Globus pallidus (tissue), 1 donor: ENCODE measurements around the gene MYL12B.
"Not testable (repeated sequence)": the region's sequence is repeated elsewhere in the genome, so short reads cannot be mapped to it uniquely, and the experiment has no call there.

Source experiments
- DNase-seq: peaks from one replicate; pipeline ENCODE4 v3.0.0-alpha.2; 2015; ENCODE audit warnings: low spot score

The MYL12B gene

DNA sequence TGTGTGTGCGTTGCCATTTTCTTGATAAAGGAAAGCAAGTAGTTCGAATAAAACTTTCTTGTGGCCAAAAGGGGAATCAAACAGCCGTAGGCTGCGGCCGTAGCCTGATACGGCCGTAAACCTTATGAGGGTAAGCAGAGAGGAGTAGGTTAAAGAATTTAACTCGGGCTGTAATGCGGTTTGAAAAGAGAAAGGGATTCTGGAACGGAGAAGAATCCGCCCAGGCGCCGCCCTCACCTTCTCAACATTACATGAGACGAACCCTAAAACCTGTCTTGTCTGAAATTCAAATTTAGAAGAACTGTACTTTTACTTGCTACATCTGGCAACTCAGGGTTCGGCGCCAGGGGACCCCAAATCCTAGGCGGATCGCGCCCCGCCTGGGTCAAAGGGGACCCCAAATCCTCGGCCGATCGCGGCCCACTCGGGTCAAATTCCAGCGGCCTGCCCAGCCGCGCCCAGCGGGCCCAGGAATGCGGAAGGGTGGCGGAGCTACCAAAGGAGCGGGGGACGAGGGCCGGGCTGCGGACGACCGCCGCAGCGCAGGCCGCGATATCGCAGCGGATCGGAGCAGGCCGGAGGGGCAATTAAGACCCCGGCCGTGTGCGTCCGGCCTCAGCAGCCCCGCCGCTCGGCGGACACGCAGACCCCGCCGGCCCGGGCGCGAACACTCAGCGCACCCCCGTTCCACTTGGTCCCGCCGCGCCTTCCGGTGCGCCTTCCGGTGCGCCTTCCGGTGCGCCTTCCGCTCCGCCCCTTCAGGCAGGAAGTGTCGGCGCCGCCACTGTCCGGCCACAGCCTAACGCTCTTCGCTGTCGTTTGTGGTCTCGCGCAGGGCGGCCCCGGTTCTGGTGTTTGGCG lies at the start of gene MYL12B:
TSS of gene MYL12B (plus strand) at position 761 of the 861 bp plus-strand sequence. CDS start 10,766 bp downstream, outside the sequence.
- peak; percentile 76 for DNase-seq

- DNase-seq: no peak
Measured at GRCh38 chr18:3212657-3213056, 49.3 kb upstream of the MYL12B start.

DNA sequence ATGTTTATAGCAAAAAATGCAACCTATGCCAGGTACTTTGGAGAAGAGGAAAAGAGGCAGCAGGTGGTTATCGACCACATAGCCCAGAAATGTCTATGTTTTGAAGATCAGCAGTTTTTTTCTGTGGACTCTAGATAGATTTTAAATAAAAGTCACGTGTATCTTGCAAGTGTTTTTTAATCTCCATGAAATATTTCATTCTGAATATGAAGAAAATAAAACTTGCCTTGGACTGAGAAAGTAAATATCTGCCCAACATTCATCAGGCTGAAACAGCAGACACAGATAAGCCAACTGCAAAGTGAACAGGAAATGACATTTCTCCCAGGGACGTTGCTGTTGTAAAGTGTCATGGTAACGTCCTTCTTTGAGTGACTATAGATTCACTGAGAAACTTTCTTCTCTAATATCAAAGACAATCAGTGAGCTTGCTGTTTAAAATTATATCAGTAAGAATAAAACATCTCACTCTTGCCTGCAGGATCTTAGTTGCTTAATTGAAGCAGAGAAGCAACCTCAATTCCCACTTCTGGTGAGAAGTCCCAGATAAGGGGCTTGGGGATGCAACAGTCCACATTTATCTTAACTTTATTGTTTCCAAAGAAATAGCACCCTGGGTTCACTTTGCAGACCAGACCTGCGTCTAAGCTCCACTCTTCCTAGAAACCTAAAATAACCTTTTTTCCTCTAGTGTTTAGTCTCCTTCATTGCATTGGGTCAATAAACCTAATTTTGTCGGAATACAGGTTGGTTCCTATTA lies 48.5 kb upstream of the MYL12B start:
- DNase-seq: no peak

DNA sequence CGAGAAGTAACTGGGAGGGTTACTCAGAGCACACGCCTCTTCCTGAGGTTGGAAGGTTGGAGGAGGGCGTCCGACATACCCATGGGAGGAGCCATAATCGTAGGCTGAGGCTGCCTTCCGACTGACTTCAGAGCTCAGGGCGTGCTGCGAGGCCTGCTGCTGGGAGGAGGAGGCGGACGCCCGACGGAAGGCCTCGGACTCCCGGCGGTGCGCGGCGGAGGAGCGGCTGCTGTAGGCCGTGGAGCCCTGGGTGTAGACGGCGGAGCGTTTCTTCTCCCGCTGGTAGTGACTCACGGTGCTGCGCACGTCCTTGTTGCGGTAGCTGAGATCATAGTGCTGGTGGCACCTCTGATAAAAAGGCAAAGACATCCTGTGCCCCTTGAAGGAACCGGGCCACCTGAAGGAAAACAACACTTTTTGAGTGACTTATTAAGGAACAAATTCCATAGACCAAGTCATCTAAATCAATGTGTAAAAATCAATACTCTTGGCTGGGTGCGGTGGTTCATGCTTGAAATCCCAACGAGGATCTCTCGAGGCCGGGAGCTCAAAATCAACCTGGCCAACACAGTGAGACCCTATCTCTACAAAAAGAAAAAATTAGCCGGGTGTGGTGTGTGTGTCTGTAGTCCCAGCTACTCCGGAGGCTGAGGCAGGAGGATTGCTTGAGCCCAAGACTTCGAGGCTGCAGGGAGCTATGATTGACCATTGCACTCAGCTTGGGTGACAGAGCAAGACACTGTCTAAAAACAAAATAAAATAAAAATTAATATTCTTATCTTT lies 46.9 kb upstream of the MYL12B start:
- DNase-seq: no peak

DNA sequence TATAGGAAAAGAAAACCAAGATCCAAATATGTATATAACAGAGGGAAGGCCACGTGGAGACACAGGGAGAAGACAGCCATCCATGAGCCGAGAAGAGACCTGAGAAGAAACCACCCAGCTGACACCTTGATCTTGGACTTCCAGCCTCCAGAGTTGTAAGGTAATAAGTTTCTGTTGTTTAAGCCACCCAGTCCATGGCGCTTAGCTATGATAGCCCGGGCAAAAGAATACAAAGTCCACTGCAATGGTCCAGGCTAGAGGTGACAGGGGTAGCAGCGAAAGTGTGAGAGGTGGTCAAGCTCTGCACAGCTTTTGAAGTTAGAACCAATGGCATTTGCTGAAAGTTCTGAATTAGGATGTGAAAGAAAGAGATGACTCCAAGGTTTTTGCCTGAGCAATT lies 44.9 kb upstream of the MYL12B start:
- DNase-seq: no peak

DNA sequence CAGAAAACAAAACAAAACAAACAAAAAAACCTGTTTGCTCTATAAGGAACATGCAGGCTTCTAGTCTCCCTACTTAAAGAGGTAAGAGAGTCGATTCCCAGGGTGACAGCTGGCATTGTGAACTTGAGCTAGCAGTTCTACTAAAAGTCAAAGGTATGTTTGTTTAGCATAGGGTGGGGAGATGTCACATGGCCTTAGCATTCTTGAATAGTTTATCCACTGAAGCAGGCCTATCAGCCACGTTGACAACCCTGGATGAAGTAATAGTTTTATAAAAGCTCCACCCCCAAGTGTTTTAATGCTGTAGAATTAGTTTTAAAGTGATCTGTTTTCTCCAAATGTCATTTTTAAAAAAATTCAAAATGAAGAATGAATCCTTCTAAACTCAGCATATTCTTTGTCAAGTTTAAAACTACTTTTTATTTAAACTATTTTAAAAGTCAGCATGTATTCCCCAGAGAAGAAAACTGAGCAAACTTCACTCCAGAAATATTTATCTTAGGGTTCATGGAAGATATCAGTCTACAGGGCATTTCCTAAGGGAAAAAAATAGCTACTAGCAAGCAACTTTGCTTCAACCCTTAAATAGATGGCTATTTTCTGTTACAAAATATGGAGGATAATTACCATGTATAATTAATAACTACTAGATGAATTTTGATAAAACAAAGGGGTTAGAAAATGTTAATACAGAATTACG lies 43.8 kb upstream of the MYL12B start:
- no peak for DNase-seq

- no peak for DNase-seq
Measured at GRCh38 chr18:3218819-3219218, 43.1 kb upstream of the MYL12B start.

- DNase-seq: no peak
Measured at GRCh38 chr18:3219241-3219630, 42.7 kb upstream of the MYL12B start.

DNA sequence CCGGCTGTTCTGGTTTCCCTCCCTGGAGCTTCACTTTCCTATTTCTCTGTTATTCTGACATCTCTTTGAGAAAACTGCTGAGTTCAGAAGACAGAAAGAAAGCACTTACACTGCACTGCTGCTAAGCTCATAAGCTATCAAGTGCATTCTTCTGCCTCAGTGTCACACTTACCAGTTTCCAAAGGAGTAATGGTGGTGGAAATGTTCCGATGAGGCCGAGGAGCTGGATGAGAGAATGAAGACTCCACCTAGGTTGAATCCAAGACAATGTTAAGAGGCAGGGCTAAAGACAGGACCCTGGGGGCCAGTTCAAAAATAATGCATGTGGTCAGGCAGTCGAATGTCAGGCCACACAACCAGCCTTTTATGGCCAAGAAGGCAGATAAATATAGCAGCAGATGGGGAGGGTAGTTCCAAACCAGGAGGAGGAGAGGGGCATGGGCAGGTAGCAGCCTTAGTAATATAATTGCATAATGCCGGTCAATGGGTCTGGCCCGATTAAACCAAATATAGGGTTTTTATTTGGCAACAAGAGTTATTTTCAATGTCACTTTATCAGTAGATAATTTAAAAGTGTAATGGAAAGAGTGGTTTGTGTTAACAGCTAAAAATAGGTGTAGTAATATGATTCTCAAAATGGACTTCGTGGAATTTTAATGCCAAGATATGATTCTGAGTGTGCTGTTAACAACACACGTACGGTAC lies 42.1 kb upstream of the MYL12B start, which contains the start of gene MYOM1:
TSS of gene MYOM1 (minus strand) at position 338 of the 705 bp plus-strand sequence. CDS start 4,745 bp downstream, outside the sequence.
- DNase-seq: no peak

GRCh38 chr18:3220868-3221267 lies 41.1 kb upstream of the MYL12B start:
- DNase-seq: not testable (repeated sequence)

- DNase-seq: no peak
Measured at GRCh38 chr18:3221496-3221895, 40.4 kb upstream of the MYL12B start.

GRCh38 chr18:3223356-3223755 lies 38.6 kb upstream of the MYL12B start:
- no peak for DNase-seq

DNA sequence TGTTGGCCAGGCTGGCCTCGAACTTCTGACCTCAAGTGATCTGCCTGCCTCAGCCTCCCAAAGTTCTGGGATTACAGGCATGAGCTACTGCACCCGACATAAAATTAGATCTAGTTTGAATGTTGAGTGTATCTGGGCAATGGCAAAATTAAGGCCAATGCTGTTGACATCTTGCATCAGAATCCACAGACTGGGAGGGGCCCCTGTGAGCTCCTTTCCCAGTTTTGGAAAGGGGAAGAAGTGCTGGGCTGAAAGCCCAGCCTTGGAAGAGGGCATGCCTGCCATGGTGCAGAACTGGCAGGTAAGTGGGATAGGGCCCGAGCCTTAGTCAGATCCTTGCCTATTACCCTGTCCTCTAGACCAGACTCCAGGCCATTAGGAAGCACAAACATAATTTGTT lies 37.7 kb upstream of the MYL12B start:
- no peak for DNase-seq

- DNase-seq: no peak
Measured at GRCh38 chr18:3225588-3225987, 36.3 kb upstream of the MYL12B start.

DNA sequence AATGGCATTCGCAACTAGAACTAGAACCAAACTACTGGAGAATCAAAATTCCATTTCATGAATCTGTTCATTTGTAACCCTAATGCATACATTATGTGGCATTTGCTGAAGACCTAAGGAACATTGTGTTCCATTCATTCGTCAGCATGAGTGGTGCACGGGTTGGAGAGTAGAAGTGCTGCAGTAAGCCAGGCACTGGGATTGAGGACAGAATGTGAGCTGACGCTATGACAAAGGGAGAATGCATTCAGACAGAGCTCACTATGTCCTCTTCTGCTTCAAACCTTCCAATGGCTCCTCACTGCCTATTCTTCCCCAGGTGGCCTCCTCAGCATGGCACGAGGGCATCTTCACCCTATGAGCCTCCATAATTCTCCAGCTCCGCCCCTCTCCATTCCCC lies 35.9 kb upstream of the MYL12B start:
- no peak for DNase-seq

DNA sequence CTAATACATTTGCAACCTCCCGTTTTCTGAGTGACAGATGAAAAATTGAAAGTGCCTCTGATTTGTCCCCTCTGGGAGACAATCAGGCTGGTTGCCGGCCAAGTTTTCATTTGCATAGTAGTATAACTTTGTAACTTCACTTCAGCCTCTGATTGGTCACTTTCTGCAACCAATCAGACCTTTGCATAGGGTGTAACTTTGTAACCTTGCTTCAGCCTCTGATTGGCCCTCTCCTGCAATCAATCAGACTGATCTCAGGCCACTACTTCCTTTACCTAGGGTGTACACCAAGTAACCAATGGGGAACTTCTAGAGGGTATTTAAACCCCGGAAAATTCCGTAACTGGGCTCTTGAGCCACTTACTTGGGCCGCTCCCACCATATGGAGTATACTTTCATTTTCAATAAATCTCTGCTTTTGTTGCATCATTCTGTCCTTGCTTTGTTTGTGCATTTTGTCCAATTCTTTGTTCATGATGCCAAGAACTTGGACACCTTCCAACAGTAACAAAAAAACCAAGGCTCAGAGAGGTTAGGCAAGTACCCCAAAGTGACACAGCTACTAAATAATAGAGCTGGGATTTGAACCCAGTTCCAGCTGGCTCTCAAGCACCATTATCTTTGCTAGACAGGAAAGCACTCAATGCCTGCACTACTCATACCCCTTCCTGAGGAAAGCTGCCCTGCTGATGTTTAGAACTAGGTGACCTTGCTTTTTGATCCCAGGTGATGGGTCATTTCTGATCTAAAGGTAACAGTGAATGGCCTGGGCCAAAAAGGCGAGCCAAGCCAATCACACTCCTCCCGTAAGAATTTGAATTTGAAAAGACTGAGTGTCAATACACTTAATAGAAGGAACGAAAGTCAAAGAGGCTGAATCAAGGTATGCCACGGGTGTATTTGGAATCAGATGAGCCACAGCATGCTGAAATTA lies 31.3 kb upstream of the MYL12B start:
- DNase-seq: no peak

DNA sequence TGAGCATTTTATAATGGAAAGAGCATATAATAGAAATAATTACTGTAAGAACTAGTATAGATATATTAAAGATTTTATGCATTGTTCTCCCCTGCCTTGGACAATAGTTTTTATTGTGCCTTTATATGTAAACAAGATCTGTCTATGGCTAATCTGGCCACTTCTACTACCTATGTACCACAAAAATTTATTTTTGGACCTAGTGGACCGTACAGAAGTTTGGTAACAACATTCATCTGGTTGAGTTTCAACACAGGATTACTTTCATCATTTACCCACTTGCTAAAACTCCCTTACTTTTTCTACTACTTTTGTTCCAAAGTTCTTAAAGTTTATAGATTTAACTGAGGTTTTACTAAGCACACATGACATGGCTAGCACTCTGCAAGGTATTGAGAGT lies 28.9 kb upstream of the MYL12B start:
- DNase-seq: no peak

DNA sequence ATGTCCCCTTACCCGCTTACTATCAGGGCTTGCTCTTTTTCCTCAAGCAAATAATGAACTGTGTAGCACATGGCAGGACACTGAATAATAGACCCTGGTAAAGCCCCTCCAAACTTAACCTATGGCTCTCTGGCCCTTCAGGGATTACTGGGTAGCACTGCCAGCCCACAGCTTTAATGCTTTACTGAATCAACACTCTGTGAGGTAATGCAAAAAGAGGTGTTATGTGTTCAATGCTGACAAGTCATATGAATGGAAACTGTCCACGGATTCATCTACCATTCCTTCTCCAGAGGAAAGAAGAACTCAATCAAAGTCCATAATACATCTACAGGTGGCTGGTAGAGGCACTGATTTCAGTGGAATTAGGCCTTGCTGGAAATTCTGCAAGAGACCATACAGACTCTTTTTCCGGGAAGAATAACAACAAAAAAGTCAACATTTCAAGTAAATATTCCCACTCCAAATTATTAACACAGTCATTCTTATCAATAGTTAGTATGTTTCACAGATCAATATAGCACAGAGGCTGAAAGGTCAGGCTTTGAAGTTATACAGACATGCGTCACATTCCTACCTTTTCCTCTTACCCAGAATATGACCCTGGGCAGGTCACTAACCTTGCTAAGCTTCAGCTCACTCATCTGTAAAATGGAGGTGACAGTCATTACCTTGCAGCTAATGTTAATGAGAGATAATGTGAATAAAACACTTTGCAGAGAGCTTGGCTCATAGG lies 28.3 kb upstream of the MYL12B start:
- no peak for DNase-seq

DNA sequence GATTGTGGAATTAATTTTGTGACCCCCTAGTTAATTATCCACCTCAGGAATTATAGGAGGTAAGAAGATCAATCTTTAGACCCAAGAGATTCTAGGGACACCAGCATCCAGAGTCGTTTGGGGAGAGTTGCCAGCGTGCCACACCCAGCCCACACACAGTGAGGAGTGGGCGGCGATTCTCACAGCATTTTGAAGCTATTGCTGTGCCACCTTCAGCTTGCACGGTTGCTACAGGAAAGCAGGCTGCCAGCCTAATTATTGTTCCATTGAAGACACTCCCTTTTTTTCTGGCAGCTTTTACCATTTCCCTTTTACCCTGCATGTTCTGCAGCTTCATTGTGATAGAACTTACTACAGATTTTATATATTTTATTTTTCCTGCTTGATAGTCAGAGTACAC lies 27.5 kb upstream of the MYL12B start:
- no peak for DNase-seq
